Right ventricle myocardium inferior (tissue), 1 donor: ENCODE results near the gene NOBOX. TPM values are rescaled to one million over a fixed set of nuclear protein-coding genes. Genes with fewer than 3 reads are reported as not detected.
"Not testable (repeated sequence)": the region's sequence is repeated elsewhere in the genome, so short reads cannot be mapped to it uniquely, and the experiment has no call there.

Source experiments
- ATAC-seq: fragments of 200-7000 bp; cut with Tn5 transposase; one replicate; pipeline ENCODE4 v1.9.1; 2020; ENCODE audit warnings: mild to moderate bottlenecking, moderate library complexity
- DNase-seq: peaks from one replicate; pipeline ENCODE4 v3.0.0; 2021; ENCODE audit errors: missing footprints
- intact Hi-C: fragments of 100-400 bp; cut with DNase I; formaldehyde crosslinking; loops from one replicate; pipeline ENCODE4 v1.11.0; 2022
- total RNA-seq: library from RNA; stranded (reverse); fragmentation: NEBNext Ultra II Directional; extraction: Animal tissue kit (Norgen Biotek cat#: 25700); gene quantifications from one replicate; pipeline ENCODE4 v1.2.1, GENCODE V29; 2021
- donor health status: DM: no; HTN: yes; CAD: no; lungs with severe emphysema.

NOBOX gene
- total RNA-seq, 1 donor from 2014 or later = not detected

DNA sequence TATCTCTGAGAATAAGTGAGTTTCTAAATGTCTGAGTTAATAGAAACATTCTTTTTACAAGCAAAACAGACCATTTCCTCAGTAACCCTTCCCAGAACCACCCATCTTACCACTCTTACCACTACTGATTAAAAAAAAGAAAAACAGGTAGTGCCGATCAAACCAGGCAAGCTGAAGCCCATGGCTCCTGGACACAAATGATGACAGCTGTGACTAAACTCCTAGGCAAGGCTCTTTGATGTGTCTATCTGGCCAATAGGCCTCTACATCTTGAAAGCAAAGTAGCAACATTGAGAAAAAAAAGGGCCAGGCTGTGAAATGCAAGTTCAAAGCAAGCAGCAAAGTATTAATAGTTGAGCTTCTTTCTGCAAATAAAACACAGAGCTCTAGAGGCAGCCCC, 54.9 kb downstream of the NOBOX start:
- DNase-seq, ATAC-seq, intact Hi-C loops: not testable (repeated sequence)

Other genes with a start within 250 kb of the NOBOX start
- 0.30 TPM for gene CTAGE4, start 220.2 kb downstream of the NOBOX start, total RNA-seq
- 0.87 TPM for gene ARHGEF35, start 207.9 kb downstream of the NOBOX start, total RNA-seq
- not detected for gene OR2A42, start 164.1 kb downstream of the NOBOX start, total RNA-seq
- gene OR2A7, start 138.9 kb downstream of the NOBOX start, total RNA-seq = 0.22 TPM
- gene CTAGE8, start 134.4 kb downstream of the NOBOX start, total RNA-seq = 0.22 TPM
- not detected for gene OR2A1, start 91.3 kb downstream of the NOBOX start, total RNA-seq
- gene ARHGEF5, start 48.3 kb downstream of the NOBOX start, total RNA-seq = 2.4 TPM